ENCODE data around the gene TARS1. TPM values are rescaled to one million over a fixed set of nuclear protein-coding genes. Genes with fewer than 3 reads are reported as not detected.

The TARS1 gene
- total and polyA plus RNA-seq, 2 of the 13 experiments (the other 11 are each of a cell fraction or from before 2014, with no cell fraction given), result 77.0 to 184 TPM

DNA sequence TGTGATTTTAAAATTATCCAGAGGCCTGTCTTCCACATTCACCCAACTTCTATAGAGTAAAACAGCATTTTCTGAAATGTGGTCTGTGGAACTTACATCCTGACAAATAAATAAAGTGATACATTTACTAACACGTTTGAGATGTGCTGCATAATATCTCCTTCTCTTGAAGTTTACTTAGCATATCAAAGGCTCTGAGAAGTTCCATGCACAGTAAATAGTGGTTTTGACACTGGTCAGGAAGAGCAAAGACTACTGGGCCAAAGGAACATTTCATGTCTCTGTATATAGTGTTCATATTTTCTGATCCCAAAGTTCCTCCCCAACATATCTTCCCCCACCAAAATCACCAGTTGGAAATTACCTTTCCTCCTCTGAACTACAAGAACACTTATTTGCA, 30.5 kb upstream of the TARS1 start:
- in situ Hi-C loops (cut with HindIII; ENCODE audit: extremely low pct_ligation_motif_present, low pct_unique_long_range_greater_than_20kb), result loop anchor here (25.0 kb wide), 1 partner anchor 473 kb away; no protein-coding TSS in a partner anchor
- no TSS peak for BruUV-seq (replicated peaks)
- ChIA-PET CTCF (ENCODE audit: low intra/inter-chr PET ratio, low total read pairs) (no interaction called here), POLR2A (no interaction called here)
- Histone ChIP-seq H2AFZ (ENCODE audit: low read length) (peak overlapping the region; percentile 20), H3K4me3 (replicated peaks in 1 of 3; ENCODE audit: insufficient read depth in 1 of 3, low read depth in 2 of 3, low read length in 3 of 3) (0 out of 6 replicates have a peak overlapping the region, but pooled peaks of 1 of the 3 experiments have one; percentile 2), H3K79me2 (ENCODE audit: insufficient read depth, low read length) (no peaks in the 10 kb centered on the region), H3K4me2 (ENCODE audit: low read depth, low read length) (peak overlapping the region; percentile 49), H3K4me1 (ENCODE audit: insufficient read depth, low read length) (peaks cover 48% of the 10 kb centered on the region), H3K27me3 (ENCODE audit: control insufficient read depth in 1 of 2, insufficient read depth in 2 of 2, low read length in 2 of 2) (no peaks in the 10 kb centered on the region), H3K9ac (ENCODE audit: insufficient read depth, low read depth, low read length) (no peak overlapping the region), H4K20me1 (ENCODE audit: insufficient read depth, low read length) (no peaks in the 10 kb centered on the region), H3K9me3 (ENCODE audit: low read length) (no peaks in the 10 kb centered on the region), H3K36me3 (replicated peaks in 1 of 2; ENCODE audit: control insufficient read depth in 1 of 2, insufficient read depth in 2 of 2, low read length in 2 of 2) (no peaks in the 10 kb centered on the region), H3K27ac (ENCODE audit: extremely low read length, insufficient read depth, low read length) (peak overlapping the region; percentile 68)
- DNase-seq (ENCODE audit: low spot score) (no peak), ATAC-seq (peak; percentile 61), FAIRE-seq (no peak)
- WGBS (ENCODE audit: low lambda C conversion rate), result 4% methylated on average over 1 of the region's 1 CpG
- intact Hi-C loops (cut with micrococcal nuclease; ENCODE audit: unreplicated experiment), result no loop called here
- TF ChIP-seq TCF7L2 (IDR thresholded peaks at IDR 0.05; ENCODE audit: low read depth, low read length), result no peak
- no peak for TF ChIP-seq PTBP1 (IDR thresholded peaks at IDR 0.05; ENCODE audit: low read depth, low read length, poor library complexity, severe bottlenecking)
- TF ChIP-seq, protein P1, sequence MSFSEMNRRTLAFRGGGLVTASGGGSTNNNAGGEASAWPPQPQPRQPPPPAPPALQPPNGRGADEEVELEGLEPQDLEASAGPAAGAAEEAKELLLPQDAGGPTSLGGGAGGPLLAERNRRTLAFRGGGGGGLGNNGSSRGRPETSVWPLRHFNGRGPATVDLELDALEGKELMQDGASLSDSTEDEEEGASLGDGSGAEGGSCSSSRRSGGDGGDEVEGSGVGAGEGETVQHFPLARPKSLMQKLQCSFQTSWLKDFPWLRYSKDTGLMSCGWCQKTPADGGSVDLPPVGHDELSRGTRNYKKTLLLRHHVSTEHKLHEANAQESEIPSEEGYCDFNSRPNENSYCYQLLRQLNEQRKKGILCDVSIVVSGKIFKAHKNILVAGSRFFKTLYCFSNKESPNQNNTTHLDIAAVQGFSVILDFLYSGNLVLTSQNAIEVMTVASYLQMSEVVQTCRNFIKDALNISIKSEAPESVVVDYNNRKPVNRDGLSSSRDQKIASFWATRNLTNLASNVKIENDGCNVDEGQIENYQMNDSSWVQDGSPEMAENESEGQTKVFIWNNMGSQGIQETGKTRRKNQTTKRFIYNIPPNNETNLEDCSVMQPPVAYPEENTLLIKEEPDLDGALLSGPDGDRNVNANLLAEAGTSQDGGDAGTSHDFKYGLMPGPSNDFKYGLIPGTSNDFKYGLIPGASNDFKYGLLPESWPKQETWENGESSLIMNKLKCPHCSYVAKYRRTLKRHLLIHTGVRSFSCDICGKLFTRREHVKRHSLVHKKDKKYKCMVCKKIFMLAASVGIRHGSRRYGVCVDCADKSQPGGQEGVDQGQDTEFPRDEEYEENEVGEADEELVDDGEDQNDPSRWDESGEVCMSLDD (CRISPR knock-in tag; IDR thresholded peaks at IDR 0.05; ENCODE audit: borderline replicate concordance), result no peak
- no peak for TF ChIP-seq SIN3A (IDR thresholded peaks at IDR 0.05; ENCODE audit: borderline replicate concordance, low read depth, low read length)
- no peak for TF ChIP-seq ZC3H13 (CRISPR knock-in tag; IDR thresholded peaks at IDR 0.05)
- TF ChIP-seq KMT2B (CRISPR knock-in tag; IDR thresholded peaks at IDR 0.05), result no peak
- no peak for TF ChIP-seq IRX3 (CRISPR knock-in tag; IDR thresholded peaks at IDR 0.05; ENCODE audit: borderline replicate concordance, low read depth)
- TF ChIP-seq ZNF720 (CRISPR knock-in tag; IDR thresholded peaks at IDR 0.05), result no peak
- TF ChIP-seq STAG1 (CRISPR knock-in tag; IDR thresholded peaks at IDR 0.05), result no peak
- no peak for TF ChIP-seq ZMYM2 (CRISPR knock-in tag; IDR thresholded peaks at IDR 0.05)
- no peak for TF ChIP-seq NFIB (CRISPR knock-in tag; IDR thresholded peaks at IDR 0.05; ENCODE audit: borderline replicate concordance)
- no peak for TF ChIP-seq ZNF510 (CRISPR knock-in tag; IDR thresholded peaks at IDR 0.05; ENCODE audit: low read depth)
- TF ChIP-seq PAXIP1 (CRISPR knock-in tag; conservative IDR thresholded peaks at IDR 0.05), result peak; percentile 54
- TF ChIP-seq ARNT2 (CRISPR knock-in tag; IDR thresholded peaks at IDR 0.05; ENCODE audit: low read depth), result no peak
- TF ChIP-seq, protein P2, sequence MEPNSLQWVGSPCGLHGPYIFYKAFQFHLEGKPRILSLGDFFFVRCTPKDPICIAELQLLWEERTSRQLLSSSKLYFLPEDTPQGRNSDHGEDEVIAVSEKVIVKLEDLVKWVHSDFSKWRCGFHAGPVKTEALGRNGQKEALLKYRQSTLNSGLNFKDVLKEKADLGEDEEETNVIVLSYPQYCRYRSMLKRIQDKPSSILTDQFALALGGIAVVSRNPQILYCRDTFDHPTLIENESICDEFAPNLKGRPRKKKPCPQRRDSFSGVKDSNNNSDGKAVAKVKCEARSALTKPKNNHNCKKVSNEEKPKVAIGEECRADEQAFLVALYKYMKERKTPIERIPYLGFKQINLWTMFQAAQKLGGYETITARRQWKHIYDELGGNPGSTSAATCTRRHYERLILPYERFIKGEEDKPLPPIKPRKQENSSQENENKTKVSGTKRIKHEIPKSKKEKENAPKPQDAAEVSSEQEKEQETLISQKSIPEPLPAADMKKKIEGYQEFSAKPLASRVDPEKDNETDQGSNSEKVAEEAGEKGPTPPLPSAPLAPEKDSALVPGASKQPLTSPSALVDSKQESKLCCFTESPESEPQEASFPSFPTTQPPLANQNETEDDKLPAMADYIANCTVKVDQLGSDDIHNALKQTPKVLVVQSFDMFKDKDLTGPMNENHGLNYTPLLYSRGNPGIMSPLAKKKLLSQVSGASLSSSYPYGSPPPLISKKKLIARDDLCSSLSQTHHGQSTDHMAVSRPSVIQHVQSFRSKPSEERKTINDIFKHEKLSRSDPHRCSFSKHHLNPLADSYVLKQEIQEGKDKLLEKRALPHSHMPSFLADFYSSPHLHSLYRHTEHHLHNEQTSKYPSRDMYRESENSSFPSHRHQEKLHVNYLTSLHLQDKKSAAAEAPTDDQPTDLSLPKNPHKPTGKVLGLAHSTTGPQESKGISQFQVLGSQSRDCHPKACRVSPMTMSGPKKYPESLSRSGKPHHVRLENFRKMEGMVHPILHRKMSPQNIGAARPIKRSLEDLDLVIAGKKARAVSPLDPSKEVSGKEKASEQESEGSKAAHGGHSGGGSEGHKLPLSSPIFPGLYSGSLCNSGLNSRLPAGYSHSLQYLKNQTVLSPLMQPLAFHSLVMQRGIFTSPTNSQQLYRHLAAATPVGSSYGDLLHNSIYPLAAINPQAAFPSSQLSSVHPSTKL (CRISPR knock-in tag; IDR thresholded peaks at IDR 0.05), result peak; percentile 20; the same call in 1 of the 2 replicates
- no peak for TF ChIP-seq CCDC6 (CRISPR knock-in tag; IDR thresholded peaks at IDR 0.05)
